ENCODE data around the gene PHF20. TPM values are rescaled to one million over a fixed set of nuclear protein-coding genes. Genes with fewer than 3 reads are reported as not detected.
A peak's percentile ranks its signal among the peaks of the same experiment; 100 is the strongest.

Gene PHF20
- total and polyA plus RNA-seq, 12 donors, result 23.4 to 44.7 (median 36.0) TPM

- intact Hi-C loops (cut with DNase I), result no loop called here
- no peak for ATAC-seq
- WGBS, 2 donors, result 91 to 92% methylated on average over 1 of the region's 1 CpG
These were observed 59.2 kb downstream of the PHF20 start for GRCh38 chr20:35831029-35831428.

DNA sequence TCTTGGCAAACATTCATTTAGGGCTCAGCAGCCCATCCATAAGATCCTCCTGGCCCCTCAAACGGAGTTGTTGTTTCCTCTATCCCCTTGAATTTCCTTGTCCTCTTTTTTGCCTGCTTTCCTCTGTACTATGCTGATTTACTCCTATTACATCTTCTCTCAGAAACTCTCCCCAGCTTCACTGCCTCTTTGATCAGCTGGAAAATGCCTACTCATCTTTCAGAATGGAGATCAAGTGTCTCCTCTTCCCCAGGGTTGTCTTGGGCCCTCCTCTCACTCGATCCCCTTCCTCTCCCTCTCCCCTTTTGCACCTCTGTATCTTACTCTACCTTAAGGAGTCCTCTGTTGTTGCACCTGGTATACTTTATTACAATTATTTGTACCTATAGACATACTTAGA, 60.2 kb downstream of the PHF20 start:
- peaks cover 0 to 7% (median 0%) of the 10 kb centered on the region in 11 donors for H3K9me3 ChIP-seq
- peaks cover 0 to 28% (median 6%) of the 10 kb centered on the region in 9 donors for H3K4me1 ChIP-seq
- no peaks in the 10 kb centered on the region for H3K27me3 ChIP-seq
- WGBS, 2 donors, result 86 to 95% methylated on average over 2 of the region's 2 CpGs
- ATAC-seq, result no peak
- no peak for DNase-seq
- H3K27ac ChIP-seq, result no peak overlapping the region
- TF ChIP-seq, protein P1, sequence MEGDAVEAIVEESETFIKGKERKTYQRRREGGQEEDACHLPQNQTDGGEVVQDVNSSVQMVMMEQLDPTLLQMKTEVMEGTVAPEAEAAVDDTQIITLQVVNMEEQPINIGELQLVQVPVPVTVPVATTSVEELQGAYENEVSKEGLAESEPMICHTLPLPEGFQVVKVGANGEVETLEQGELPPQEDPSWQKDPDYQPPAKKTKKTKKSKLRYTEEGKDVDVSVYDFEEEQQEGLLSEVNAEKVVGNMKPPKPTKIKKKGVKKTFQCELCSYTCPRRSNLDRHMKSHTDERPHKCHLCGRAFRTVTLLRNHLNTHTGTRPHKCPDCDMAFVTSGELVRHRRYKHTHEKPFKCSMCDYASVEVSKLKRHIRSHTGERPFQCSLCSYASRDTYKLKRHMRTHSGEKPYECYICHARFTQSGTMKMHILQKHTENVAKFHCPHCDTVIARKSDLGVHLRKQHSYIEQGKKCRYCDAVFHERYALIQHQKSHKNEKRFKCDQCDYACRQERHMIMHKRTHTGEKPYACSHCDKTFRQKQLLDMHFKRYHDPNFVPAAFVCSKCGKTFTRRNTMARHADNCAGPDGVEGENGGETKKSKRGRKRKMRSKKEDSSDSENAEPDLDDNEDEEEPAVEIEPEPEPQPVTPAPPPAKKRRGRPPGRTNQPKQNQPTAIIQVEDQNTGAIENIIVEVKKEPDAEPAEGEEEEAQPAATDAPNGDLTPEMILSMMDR (IDR thresholded peaks at IDR 0.05), result no peak
- H3K4me3 ChIP-seq, result no peak overlapping the region
- intact Hi-C loops (cut with DNase I), result no loop called here
- H3K36me3 ChIP-seq, result peaks cover 0 to 8% (median 0%) of the 10 kb centered on the region in 9 donors

More at GRCh38 chr20:35831029-35831428, 59.2 kb downstream of the PHF20 start:
- no peak overlapping the region for H3K27ac ChIP-seq
- no peak for DNase-seq
- no peak overlapping the region for H3K4me3 ChIP-seq
- H3K4me1 ChIP-seq, result peaks cover 0 to 36% (median 10%) of the 10 kb centered on the region in 9 donors
- TF ChIP-seq, protein P1 (IDR thresholded peaks at IDR 0.05), result no peak
- H3K27me3 ChIP-seq, result no peaks in the 10 kb centered on the region
- peaks cover 0 to 8% (median 0%) of the 10 kb centered on the region in 9 donors for H3K36me3 ChIP-seq
- H3K9me3 ChIP-seq, result peaks cover 0 to 7% (median 0%) of the 10 kb centered on the region in 11 donors

- Histone ChIP-seq H3K4me3 (no peak overlapping the region), H3K9me3 (peaks cover 0 to 7% (median 0%) of the 10 kb centered on the region in 11 donors), H3K36me3 (peaks cover 0 to 8% (median 0%) of the 10 kb centered on the region in 9 donors), H3K27ac (no peak overlapping the region), H3K27me3 (no peaks in the 10 kb centered on the region), H3K4me1 (peaks cover 0 to 22% (median 6%) of the 10 kb centered on the region in 9 donors)
- TF ChIP-seq, protein P1 (IDR thresholded peaks at IDR 0.05), result no peak
- DNase-seq (no peak), ATAC-seq (no peak)
- intact Hi-C loops (cut with DNase I), result no loop called here
- 98 to 100% methylated on average over 1 of the region's 1 CpG for WGBS, 2 donors
These were observed 61.4 kb downstream of the PHF20 start for GRCh38 chr20:35833241-35833640.

DNA sequence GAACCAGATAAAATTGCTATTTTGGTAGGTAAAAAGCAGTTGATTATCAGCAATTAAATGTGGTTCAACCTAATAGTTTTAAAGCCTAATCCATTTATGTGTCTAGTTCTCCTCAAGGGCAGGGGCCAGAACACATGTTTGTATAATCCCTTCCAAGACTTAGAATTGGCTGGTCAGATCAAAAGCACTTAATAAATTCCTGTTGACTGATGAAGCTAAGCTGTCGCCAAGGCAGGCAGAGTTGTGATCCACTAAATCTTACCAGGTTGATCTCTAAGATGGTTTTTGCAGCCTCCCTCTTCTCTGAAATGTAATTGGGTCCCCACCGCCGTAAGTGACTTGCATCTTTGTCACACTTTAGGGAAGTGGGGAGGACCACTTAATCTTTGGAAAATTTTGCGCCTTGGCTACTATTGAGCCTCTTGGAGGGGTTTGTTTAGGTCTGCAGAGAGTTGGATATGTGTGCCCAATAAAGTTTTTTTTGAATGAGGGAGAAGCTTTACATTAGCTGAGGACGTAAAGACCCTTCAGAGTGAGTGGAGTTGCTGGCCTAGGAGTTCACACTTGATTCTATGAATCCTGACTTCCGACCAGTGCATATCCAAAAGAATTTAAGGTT, 65.9 kb downstream of the PHF20 start:
- no peak overlapping the region for H3K27ac ChIP-seq
- TF ChIP-seq, protein P1 (IDR thresholded peaks at IDR 0.05), result no peak
- H3K9me3 ChIP-seq, result peaks cover 0 to 14% (median 0%) of the 10 kb centered on the region in 11 donors
- DNase-seq (no peak), ATAC-seq (peak in 1 of 8 donors; percentile 34)
- 89 to 90% methylated on average over 6 of the region's 6 CpGs for WGBS, 2 donors
- H3K36me3 ChIP-seq, result peaks cover 0 to 11% (median 5%) of the 10 kb centered on the region in 9 donors
- intact Hi-C loops (cut with DNase I), result no loop called here
- peaks cover 0 to 9% (median 6%) of the 10 kb centered on the region in 9 donors for H3K4me1 ChIP-seq
- H3K4me3 ChIP-seq, result no peak overlapping the region
- H3K27me3 ChIP-seq, result no peaks in the 10 kb centered on the region
